ENCODE data around the gene GLCE.

DNA sequence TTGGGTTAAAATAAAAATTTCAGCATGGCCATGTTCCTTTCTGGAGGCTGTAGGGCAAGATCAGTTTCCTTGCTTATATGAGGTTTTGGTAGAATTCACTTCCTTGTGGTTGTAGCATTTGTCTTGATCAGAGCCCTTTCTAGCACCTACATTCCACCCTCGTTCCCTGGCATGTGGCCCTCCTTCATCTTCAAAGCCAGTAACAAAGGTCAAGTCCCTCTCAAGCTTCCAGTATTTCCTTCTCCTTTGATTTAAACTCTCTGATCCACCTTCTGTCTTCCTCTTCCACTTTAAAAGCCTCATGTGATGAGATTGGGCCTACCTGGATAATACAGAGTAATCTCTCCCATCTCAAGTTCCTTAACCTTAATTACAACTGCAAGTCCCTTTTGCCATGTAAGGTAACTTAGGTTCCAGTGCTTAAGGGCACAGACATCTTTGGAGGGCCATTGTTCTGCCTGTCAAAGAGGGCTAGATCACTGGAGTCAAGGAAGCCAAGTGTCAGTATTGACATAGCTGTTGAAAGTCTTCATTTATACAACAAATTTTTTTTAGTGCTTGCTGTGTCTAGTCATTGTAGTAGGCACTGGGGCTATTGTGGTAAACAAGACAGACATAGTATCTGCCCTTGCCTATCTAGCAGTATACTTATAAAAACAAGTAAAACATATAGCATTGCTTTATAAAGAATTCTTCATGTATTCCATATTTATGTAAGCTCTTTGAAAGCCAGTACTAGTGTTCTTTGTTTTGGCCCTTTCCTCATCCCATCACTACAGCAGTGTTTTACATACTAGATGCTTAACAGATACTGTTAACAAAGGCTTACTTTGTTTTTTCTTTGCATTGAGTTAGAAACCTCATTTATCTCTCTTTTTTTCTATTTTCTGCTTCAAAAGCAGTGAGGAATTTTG lies 40.7 kb downstream of the GLCE start:
- TF ChIP-seq, protein P1, sequence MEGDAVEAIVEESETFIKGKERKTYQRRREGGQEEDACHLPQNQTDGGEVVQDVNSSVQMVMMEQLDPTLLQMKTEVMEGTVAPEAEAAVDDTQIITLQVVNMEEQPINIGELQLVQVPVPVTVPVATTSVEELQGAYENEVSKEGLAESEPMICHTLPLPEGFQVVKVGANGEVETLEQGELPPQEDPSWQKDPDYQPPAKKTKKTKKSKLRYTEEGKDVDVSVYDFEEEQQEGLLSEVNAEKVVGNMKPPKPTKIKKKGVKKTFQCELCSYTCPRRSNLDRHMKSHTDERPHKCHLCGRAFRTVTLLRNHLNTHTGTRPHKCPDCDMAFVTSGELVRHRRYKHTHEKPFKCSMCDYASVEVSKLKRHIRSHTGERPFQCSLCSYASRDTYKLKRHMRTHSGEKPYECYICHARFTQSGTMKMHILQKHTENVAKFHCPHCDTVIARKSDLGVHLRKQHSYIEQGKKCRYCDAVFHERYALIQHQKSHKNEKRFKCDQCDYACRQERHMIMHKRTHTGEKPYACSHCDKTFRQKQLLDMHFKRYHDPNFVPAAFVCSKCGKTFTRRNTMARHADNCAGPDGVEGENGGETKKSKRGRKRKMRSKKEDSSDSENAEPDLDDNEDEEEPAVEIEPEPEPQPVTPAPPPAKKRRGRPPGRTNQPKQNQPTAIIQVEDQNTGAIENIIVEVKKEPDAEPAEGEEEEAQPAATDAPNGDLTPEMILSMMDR (conservative IDR thresholded peaks at IDR 0.05; ENCODE audit: low read length): no peak
- TF ChIP-seq EZH2phosphoT487 (IDR thresholded peaks at IDR 0.05; ENCODE audit: borderline replicate concordance): no peak
